Measurements from ENCODE around the gene GPR107.

DNA sequence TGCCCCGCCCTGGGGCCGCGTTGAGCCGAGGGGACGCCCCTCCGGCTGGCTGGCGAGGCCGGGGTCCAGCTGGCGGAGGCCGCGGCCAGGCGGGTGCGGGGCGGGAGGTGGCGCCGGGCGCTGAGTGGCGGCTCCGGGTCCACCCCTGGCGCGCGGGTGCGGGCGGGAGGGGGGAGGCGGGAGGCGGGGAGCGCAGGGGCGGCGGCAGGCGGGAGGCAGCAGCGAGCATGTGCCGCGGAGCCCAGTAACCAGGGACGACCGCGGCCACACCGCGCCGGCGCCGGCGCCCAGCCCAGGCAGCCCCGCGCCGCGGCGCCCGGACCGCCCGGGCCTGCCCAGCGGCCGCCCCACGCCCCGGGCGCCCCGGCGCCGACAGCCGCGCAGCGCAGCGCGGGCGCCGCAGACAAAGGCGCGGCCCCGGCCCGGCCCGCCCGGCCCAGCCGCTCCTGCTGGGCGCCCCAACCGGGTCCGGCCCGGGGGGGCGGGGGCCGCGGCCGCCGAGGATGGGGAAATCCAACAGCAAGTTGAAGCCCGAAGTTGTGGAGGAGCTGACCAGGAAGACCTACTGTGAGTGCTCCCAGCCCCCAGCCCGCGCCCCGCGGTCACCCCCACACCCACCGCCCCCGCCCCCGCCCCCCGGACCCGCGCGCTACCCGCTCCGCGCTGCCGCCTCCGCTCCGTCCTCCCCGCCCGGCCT lies 118.6 kb downstream of the GPR107 start, which contains the start of gene NCS1:
- TF ChIP-seq, protein P1, sequence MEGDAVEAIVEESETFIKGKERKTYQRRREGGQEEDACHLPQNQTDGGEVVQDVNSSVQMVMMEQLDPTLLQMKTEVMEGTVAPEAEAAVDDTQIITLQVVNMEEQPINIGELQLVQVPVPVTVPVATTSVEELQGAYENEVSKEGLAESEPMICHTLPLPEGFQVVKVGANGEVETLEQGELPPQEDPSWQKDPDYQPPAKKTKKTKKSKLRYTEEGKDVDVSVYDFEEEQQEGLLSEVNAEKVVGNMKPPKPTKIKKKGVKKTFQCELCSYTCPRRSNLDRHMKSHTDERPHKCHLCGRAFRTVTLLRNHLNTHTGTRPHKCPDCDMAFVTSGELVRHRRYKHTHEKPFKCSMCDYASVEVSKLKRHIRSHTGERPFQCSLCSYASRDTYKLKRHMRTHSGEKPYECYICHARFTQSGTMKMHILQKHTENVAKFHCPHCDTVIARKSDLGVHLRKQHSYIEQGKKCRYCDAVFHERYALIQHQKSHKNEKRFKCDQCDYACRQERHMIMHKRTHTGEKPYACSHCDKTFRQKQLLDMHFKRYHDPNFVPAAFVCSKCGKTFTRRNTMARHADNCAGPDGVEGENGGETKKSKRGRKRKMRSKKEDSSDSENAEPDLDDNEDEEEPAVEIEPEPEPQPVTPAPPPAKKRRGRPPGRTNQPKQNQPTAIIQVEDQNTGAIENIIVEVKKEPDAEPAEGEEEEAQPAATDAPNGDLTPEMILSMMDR (conservative IDR thresholded peaks at IDR 0.05): no peak
- no peak for TF ChIP-seq EZH2 (IDR thresholded peaks at IDR 0.05; ENCODE audit: low read depth)

All from PC-9 (cell line).